ENCODE data around the gene KCNK4.

KCNK4 gene

GRCh38 chr11:64283092-64283491 is 8.0 kb upstream of the KCNK4 start:
- no peak overlapping the region for H3K4me3 ChIP-seq
- no peak for TF ChIP-seq CTCF (IDR thresholded peaks at IDR 0.05)
- no peak overlapping the region for H3K27ac ChIP-seq
- no peak for DNase-seq (ENCODE audit: low spot score)

GRCh38 chr11:64284048-64284961 is 6.8 kb upstream of the KCNK4 start, which contains the start of gene BAD:
Gene BAD, minus strand, starts transcription at chr11:64284665. Its CDS starts 297 bp downstream, at chr11:64284368.
- Histone ChIP-seq H3K4me3 (peak within 1 kb of the TSS; percentile 84), H3K27ac (peak within 1 kb of the TSS; percentile 89 to 97)
- TF ChIP-seq CTCF (IDR thresholded peaks at IDR 0.05) = no peak
- DNase-seq (ENCODE audit: low spot score) = peak; percentile 95

- peak within 1 kb of the TSS; percentile 84 for H3K4me3 ChIP-seq
- peak within 1 kb of the TSS; percentile 89 to 97 for H3K27ac ChIP-seq
- no peak for TF ChIP-seq CTCF (IDR thresholded peaks at IDR 0.05)
- DNase-seq (ENCODE audit: low spot score) = peak; percentile 91
Measured at GRCh38 chr11:64284962-64285884, 5.9 kb upstream of the KCNK4 start, which contains the start of gene GPR137. Gene GPR137, plus strand, starts transcription at chr11:64285848. Its CDS starts 677 bp downstream, at chr11:64286525.

- peak overlapping the region; percentile 84 for H3K4me3 ChIP-seq
- no peak for DNase-seq (ENCODE audit: low spot score)
- peak overlapping the region; percentile 89 to 97 for H3K27ac ChIP-seq
- TF ChIP-seq CTCF (IDR thresholded peaks at IDR 0.05) = no peak
Measured at GRCh38 chr11:64285885-64286800, 5.0 kb upstream of the KCNK4 start.

- TF ChIP-seq CTCF (IDR thresholded peaks at IDR 0.05) = no peak
- no peak for DNase-seq (ENCODE audit: low spot score)
- H3K4me3 ChIP-seq = no peak overlapping the region
- H3K27ac ChIP-seq = no peak overlapping the region
Measured at GRCh38 chr11:64286801-64287159, 4.3 kb upstream of the KCNK4 start.

GRCh38 chr11:64287676-64288352 is 3.3 kb upstream of the KCNK4 start:
- TF ChIP-seq CTCF (IDR thresholded peaks at IDR 0.05) = no peak
- no peak for DNase-seq (ENCODE audit: low spot score)
- Histone ChIP-seq H3K27ac (no peak overlapping the region), H3K4me3 (no peak overlapping the region)
